ENCODE measurements around the gene KCTD3.

DNA sequence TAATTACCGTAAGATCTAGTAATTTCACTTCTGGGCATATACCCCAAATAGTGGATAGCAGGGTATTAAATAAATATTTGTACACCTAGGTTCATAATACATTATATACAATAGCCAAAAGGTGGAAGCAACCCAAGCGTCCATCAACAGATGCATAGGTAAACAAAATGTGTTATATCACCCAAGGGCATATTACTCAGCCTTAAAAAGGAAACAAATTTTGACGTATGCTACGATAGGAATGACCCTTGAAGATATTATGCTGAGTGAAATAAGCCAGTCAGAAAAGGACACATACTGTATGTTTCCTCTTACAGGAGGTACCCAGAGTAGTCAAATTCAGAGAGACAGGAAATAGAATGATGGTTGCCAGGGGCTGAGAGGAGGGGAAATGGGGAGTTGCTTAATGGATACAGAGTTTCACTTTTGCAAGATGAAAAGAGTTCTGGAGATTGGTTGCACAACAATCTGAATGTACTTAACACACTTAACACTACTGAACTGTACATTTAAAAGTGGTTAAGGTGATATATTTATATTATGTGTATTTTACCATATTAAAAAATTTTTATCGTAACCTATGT lies 36.6 kb upstream of the KCTD3 start:
- TF ChIP-seq CTCF (IDR thresholded peaks at IDR 0.05; ENCODE audit: insufficient read depth, low read length) = no peak
- TF ChIP-seq POLR2AphosphoS5 (IDR thresholded peaks at IDR 0.05; ENCODE audit: low read depth) = no peak
- TF ChIP-seq SPI1 (IDR thresholded peaks at IDR 0.05; ENCODE audit: borderline replicate concordance, low read depth) = no peak
- TF ChIP-seq GABPA (IDR thresholded peaks at IDR 0.05; ENCODE audit: low read depth) = no peak

Data from HL-60 (cell line).